ENCODE data around the gene NHEJ1. TPM values are rescaled to one million over a fixed set of nuclear protein-coding genes. Genes with fewer than 3 reads are reported as not detected.

NHEJ1 gene
- total and polyA plus RNA-seq, 7 experiments from 2014 or later: 11.4 to 32.7 (median 18.5) TPM

GRCh38 chr2:219112651-219113338, 47.8 kb downstream of the NHEJ1 start:
- no peak for DNase-seq
- Histone ChIP-seq H3K36me3 (ENCODE audit: control insufficient read depth in 2 of 3, insufficient read depth in 3 of 3, low read length in 3 of 3) (peaks cover 0 to 4% (median 0%) of the 10 kb centered on the region in 3 experiments), H3K4me3 (ENCODE audit: low read length) (no peak overlapping the region), H3K9me3 (ENCODE audit: control insufficient read depth in 2 of 3, low read length in 3 of 3) (no peaks in the 10 kb centered on the region), H3K4me1 (ENCODE audit: control insufficient read depth in 2 of 2, insufficient read depth in 2 of 2, low read length in 2 of 2) (no peaks in the 10 kb centered on the region), H3K27ac (ENCODE audit: low read depth, low read length) (no peak overlapping the region), H3K27me3 (ENCODE audit: control insufficient read depth in 2 of 2, insufficient read depth in 2 of 2, low read length in 2 of 2) (no peaks in the 10 kb centered on the region)
- Mint-ChIP-seq H3K27me3 (no peaks in the 10 kb centered on the region), H3K27ac (no peak overlapping the region), H3K4me3 (no peak overlapping the region), H3K9me3 (no peaks in the 10 kb centered on the region), H3K4me1 (peaks cover 4 to 54% (median 14%) of the 10 kb centered on the region in 7 donors), H3K36me3 (peaks cover 0 to 28% (median 0%) of the 10 kb centered on the region in 5 donors)
- ATAC-seq: no peak
- ChIA-PET CTCF (no interaction called here), POLR2A (interaction anchor here (0.5 kb wide), 1 partner anchor 55 kb away, joined by 3 read pairs; no protein-coding TSS in a partner anchor)
- intact Hi-C loops (cut with micrococcal nuclease): no loop called here

GRCh38 chr2:219112062-219112406, 48.6 kb downstream of the NHEJ1 start:
- POLR2A ChIA-PET: no interaction called here
- Histone ChIP-seq H3K4me3 (ENCODE audit: low read length) (no peak overlapping the region), H3K27ac (ENCODE audit: low read depth, low read length) (no peak overlapping the region), H3K4me1 (ENCODE audit: control insufficient read depth in 2 of 2, insufficient read depth in 2 of 2, low read length in 2 of 2) (no peaks in the 10 kb centered on the region), H3K9me3 (ENCODE audit: control insufficient read depth in 2 of 3, low read length in 3 of 3) (no peaks in the 10 kb centered on the region), H3K36me3 (ENCODE audit: control insufficient read depth in 2 of 3, insufficient read depth in 3 of 3, low read length in 3 of 3) (peaks cover 0 to 4% (median 0%) of the 10 kb centered on the region in 3 experiments), H3K27me3 (ENCODE audit: control insufficient read depth in 2 of 2, insufficient read depth in 2 of 2, low read length in 2 of 2) (no peaks in the 10 kb centered on the region)
- CTCF ChIA-PET: interaction anchor here (1.5 kb wide), 1 partner anchor 54 kb away, joined by 6 read pairs; no protein-coding TSS in a partner anchor
- intact Hi-C loops (cut with micrococcal nuclease): no loop called here
- ATAC-seq: no peak
- Mint-ChIP-seq H3K27ac (no peak overlapping the region), H3K9me3 (no peaks in the 10 kb centered on the region), H3K4me1 (peaks cover 4 to 55% (median 15%) of the 10 kb centered on the region in 7 donors), H3K36me3 (peaks cover 0 to 28% (median 0%) of the 10 kb centered on the region in 5 donors), H3K4me3 (no peak overlapping the region), H3K27me3 (no peaks in the 10 kb centered on the region)
- DNase-seq: no peak

- Mint-ChIP-seq H3K27me3 (no peaks in the 10 kb centered on the region), H3K36me3 (peaks cover 0 to 25% (median 0%) of the 10 kb centered on the region in 5 donors), H3K4me1 (peaks cover 4 to 58% (median 19%) of the 10 kb centered on the region in 7 donors), H3K27ac (no peak overlapping the region), H3K4me3 (no peak overlapping the region), H3K9me3 (no peaks in the 10 kb centered on the region)
- Histone ChIP-seq H3K27ac (ENCODE audit: low read depth, low read length) (no peak overlapping the region), H3K27me3 (ENCODE audit: control insufficient read depth in 2 of 2, insufficient read depth in 2 of 2, low read length in 2 of 2) (no peaks in the 10 kb centered on the region), H3K36me3 (ENCODE audit: control insufficient read depth in 2 of 3, insufficient read depth in 3 of 3, low read length in 3 of 3) (peaks cover 0 to under 1% (median 0%) of the 10 kb centered on the region in 3 experiments), H3K4me1 (ENCODE audit: control insufficient read depth in 2 of 2, insufficient read depth in 2 of 2, low read length in 2 of 2) (no peaks in the 10 kb centered on the region), H3K9me3 (ENCODE audit: control insufficient read depth in 2 of 3, low read length in 3 of 3) (no peaks in the 10 kb centered on the region), H3K4me3 (ENCODE audit: low read length) (no peak overlapping the region)
- ChIA-PET POLR2A (no interaction called here), CTCF (interaction anchor here (1.5 kb wide), 1 partner anchor 53 kb away, joined by 6 read pairs; no protein-coding TSS in a partner anchor)
- DNase-seq: no peak
- ATAC-seq: no peak
- intact Hi-C loops (cut with micrococcal nuclease): no loop called here
Measured at GRCh38 chr2:219111375-219112061, 49.1 kb downstream of the NHEJ1 start.

GRCh38 chr2:219109471-219109870, 51.1 kb downstream of the NHEJ1 start:
- DNase-seq (peak; percentile 9 to 78 (median 47)), ATAC-seq (peak; percentile 92)
- H3K36me3 Mint-ChIP-seq: peaks cover 0 to 17% (median 0%) of the 10 kb centered on the region in 5 donors
- Histone ChIP-seq H3K27me3 (ENCODE audit: control insufficient read depth in 2 of 2, insufficient read depth in 2 of 2, low read length in 2 of 2) (no peaks in the 10 kb centered on the region), H3K4me3 (ENCODE audit: low read length) (no peak overlapping the region), H3K4me1 (ENCODE audit: control insufficient read depth in 2 of 2, insufficient read depth in 2 of 2, low read length in 2 of 2) (no peaks in the 10 kb centered on the region), H3K27ac (ENCODE audit: low read depth, low read length) (no peak overlapping the region), H3K9me3 (ENCODE audit: control insufficient read depth in 2 of 3, low read length in 3 of 3) (no peaks in the 10 kb centered on the region), H3K36me3 (ENCODE audit: control insufficient read depth in 2 of 3, insufficient read depth in 3 of 3, low read length in 3 of 3) (no peaks in the 10 kb centered on the region)
- H3K9me3 Mint-ChIP-seq: no peaks in the 10 kb centered on the region
- peaks cover 10 to 70% (median 31%) of the 10 kb centered on the region in 7 donors for H3K4me1 Mint-ChIP-seq
- ChIA-PET CTCF (no interaction called here), POLR2A (interaction anchor here (0.6 kb wide), 1 partner anchor 23 kb away, joined by 4 read pairs; no protein-coding TSS in a partner anchor)
- intact Hi-C loops (cut with micrococcal nuclease): no loop called here
- H3K27me3 Mint-ChIP-seq: no peaks in the 10 kb centered on the region
- no peak overlapping the region for H3K4me3 Mint-ChIP-seq
- peak overlapping the region in 3 of 9 donors; percentile 54 to 72 (median 65) for H3K27ac Mint-ChIP-seq

GRCh38 chr2:219107758-219108157, 52.9 kb downstream of the NHEJ1 start:
- no peak for ATAC-seq
- Mint-ChIP-seq H3K36me3 (peaks cover 0 to 16% (median 0%) of the 10 kb centered on the region in 5 donors), H3K27ac (no peak overlapping the region), H3K27me3 (no peaks in the 10 kb centered on the region), H3K4me1 (peaks cover 15 to 58% (median 30%) of the 10 kb centered on the region in 7 donors), H3K4me3 (no peak overlapping the region), H3K9me3 (no peaks in the 10 kb centered on the region)
- intact Hi-C loops (cut with micrococcal nuclease): no loop called here
- Histone ChIP-seq H3K4me1 (ENCODE audit: control insufficient read depth in 2 of 2, insufficient read depth in 2 of 2, low read length in 2 of 2) (no peaks in the 10 kb centered on the region), H3K27ac (ENCODE audit: low read depth, low read length) (no peak overlapping the region), H3K36me3 (ENCODE audit: control insufficient read depth in 2 of 3, insufficient read depth in 3 of 3, low read length in 3 of 3) (no peaks in the 10 kb centered on the region), H3K4me3 (ENCODE audit: low read length) (no peak overlapping the region), H3K27me3 (ENCODE audit: control insufficient read depth in 2 of 2, insufficient read depth in 2 of 2, low read length in 2 of 2) (no peaks in the 10 kb centered on the region), H3K9me3 (ENCODE audit: control insufficient read depth in 2 of 3, low read length in 3 of 3) (no peaks in the 10 kb centered on the region)
- CTCF ChIA-PET: no interaction called here
- no peak for DNase-seq
- POLR2A ChIA-PET: no interaction called here

- Histone ChIP-seq H3K4me3 (ENCODE audit: low read length) (no peak overlapping the region), H3K27ac (ENCODE audit: low read depth, low read length) (no peak overlapping the region), H3K27me3 (ENCODE audit: control insufficient read depth in 2 of 2, insufficient read depth in 2 of 2, low read length in 2 of 2) (no peaks in the 10 kb centered on the region), H3K36me3 (ENCODE audit: control insufficient read depth in 2 of 3, insufficient read depth in 3 of 3, low read length in 3 of 3) (no peaks in the 10 kb centered on the region), H3K9me3 (ENCODE audit: control insufficient read depth in 2 of 3, low read length in 3 of 3) (no peaks in the 10 kb centered on the region), H3K4me1 (ENCODE audit: control insufficient read depth in 2 of 2, insufficient read depth in 2 of 2, low read length in 2 of 2) (no peaks in the 10 kb centered on the region)
- Mint-ChIP-seq H3K27me3 (no peaks in the 10 kb centered on the region), H3K27ac (no peak overlapping the region), H3K36me3 (peaks cover 0 to 17% (median 6%) of the 10 kb centered on the region in 5 donors), H3K4me3 (no peak overlapping the region), H3K9me3 (no peaks in the 10 kb centered on the region), H3K4me1 (peaks cover 15 to 52% (median 26%) of the 10 kb centered on the region in 7 donors)
- DNase-seq (no peak), ATAC-seq (no peak)
- intact Hi-C loops (cut with micrococcal nuclease): no loop called here
- ChIA-PET POLR2A (no interaction called here), CTCF (no interaction called here)
Measured at GRCh38 chr2:219106251-219106650, 54.4 kb downstream of the NHEJ1 start.

All from naive thymus-derived CD4-positive, alpha-beta T cell (primary cell).